HG02885 (cell line): ENCODE measurements around the gene PACS2.

Experiments
- ATAC-seq: cut with Tn5 transposase; IDR thresholded peaks from one replicate; pipeline ENCODE4 v1.9.1; 2021; ENCODE audit warnings: mild to moderate bottlenecking; ENCODE audit not compliant: unreplicated experiment, poor library complexity

PACS2 gene

DNA sequence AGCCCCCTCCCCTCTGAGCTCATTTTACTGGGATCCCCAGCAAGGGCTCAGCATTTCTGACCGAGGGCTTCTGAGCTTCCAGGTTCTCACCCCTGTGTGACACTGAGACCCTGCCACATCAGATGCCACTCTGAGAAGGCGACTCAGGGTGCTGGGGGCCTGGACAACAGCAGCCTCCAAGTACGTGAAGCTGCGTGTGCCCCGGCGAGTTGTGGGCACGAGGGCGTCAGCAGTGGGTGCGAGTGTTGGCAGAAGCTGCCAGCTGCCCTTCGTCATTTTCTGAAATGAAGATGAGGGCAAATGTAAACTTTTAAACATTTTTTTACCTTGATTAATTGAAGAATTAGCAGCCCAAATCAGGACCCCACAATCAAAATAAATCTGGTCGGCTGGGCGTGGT, 51.1 kb downstream of the PACS2 start:
- ATAC-seq, result no peak

GRCh38 chr14:105366386-105367074, 52.0 kb downstream of the PACS2 start:
- ATAC-seq, result no peak

- no peak for ATAC-seq
Measured at GRCh38 chr14:105367116-105368031, 52.8 kb downstream of the PACS2 start.

DNA sequence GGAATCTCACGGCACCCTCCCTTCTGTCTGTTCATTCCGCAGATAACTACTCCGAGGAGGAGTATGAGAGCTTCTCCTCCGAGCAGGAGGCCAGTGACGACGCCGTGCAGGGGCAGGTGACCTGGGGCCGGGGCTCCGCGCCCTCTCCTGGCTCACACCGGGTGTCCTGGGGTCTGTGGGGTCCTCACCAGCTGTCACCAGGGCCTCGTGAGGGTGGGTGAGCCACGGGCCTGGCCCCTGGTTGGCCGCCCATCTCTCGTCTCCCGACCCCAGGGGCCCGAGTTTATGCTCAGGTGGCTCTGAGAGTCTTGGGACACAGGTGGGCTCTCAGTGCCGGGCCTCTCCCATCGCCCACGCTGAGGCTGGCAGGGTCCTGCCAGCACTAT, 53.5 kb downstream of the PACS2 start:
- ATAC-seq, result no peak

DNA sequence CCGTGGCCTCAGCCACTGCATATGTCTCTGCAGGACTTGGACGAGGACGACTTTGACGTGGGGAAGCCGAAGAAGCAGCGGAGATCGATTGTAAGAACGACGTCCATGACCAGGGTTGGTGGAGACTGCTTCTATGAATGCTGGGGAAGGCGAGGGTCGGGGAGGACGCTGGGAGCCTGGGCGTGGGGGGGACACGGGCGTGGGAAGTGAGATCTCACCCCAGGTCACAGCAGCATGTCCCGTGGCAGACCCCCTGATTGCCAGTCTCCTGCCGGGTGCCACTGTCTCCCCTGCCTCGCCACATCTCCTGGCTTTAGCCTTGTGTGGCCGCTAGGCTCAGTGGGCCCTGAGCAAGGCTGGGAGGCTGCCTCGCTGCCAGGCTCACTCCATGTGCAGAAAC, 53.9 kb downstream of the PACS2 start:
- no peak for ATAC-seq

DNA sequence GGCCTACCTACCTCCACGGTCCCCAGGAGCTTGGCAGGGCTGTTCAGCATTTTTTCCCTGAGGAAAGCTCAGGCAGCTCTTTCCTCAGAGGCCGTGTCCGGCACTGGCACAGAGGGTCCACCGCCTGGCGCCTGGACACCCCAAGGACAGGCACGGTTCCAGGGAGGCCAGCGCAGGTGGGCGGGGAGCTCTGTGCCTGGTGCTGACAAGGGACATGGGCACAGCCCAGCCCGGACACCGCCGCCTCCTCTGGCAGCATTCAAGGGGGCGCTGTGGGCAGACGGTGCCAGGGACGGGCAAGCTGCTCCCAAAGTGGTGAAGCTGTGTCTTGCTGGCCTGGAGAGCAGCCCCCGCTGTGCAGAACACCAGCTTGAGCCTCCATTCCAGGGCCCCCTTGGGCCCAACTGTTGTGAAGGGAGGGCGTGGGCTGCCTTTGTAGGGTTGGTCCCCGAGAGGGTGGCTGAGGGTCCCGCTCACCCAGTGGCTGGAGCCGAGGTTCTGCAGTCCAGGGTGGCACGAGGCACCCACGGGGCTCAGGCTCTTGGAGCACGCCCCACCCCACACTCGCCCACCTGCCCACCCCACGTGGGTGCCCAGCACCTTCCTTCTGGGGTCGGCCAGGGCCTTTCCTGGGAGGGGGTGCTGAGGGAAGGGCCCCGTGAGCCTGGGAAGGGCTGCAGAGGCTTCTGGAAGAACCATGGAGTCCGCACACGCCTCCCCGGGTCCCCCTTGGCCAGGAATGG, 54.5 kb downstream of the PACS2 start:
- no peak for ATAC-seq

GRCh38 chr14:105369653-105370040, 55.1 kb downstream of the PACS2 start:
- no peak for ATAC-seq

DNA sequence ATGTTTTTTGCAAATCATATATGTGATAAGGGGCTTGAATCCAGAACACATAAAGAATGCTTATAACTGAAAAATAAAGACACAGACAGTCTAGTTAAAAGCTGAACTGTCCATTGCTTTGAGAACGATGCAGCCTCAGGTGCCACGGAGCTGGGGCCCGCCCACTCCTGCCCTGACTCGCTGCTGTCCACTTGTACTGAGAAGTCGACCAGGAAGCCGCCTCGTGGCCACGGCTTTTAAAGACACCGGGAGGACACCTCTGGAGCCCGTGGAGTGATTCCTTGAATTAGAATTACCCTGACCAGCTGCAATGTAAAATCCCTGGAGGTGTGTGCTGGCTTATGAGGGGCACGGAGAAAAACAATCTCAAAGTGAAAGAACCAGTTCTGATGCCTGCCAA, 59.8 kb downstream of the PACS2 start:
- no peak for ATAC-seq

GRCh38 chr14:105375635-105376057, 61.1 kb downstream of the PACS2 start:
- no peak for ATAC-seq

GRCh38 chr14:105376521-105377440, 62.2 kb downstream of the PACS2 start:
- ATAC-seq, result no peak

- ATAC-seq, result no peak
Measured at GRCh38 chr14:105377555-105378182, 63.1 kb downstream of the PACS2 start.

GRCh38 chr14:105378199-105378598, 63.7 kb downstream of the PACS2 start:
- ATAC-seq, result no peak

- no peak for ATAC-seq
Measured at GRCh38 chr14:105378873-105379685, 64.5 kb downstream of the PACS2 start.

GRCh38 chr14:105379946-105380345, 65.4 kb downstream of the PACS2 start:
- no peak for ATAC-seq

DNA sequence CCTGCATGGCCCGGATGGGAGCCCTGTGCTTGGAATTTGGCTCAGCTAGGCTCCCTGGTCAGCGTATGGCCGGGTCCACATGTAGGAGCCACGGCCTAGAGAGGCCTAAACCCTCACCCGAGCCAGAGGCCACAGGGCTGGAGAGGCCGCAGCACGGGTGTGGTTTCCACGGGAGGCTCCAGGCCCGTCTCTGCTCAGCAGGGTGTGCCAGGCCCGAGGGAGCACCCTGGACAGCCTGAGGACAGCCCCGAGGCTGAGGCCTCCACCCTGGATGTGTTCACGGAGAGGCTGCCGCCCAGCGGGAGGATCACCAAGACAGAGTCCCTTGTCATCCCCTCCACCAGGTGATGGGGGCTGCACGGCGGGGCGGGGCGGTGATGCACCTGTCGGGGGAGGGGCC, 66.2 kb downstream of the PACS2 start:
- no peak for ATAC-seq

DNA sequence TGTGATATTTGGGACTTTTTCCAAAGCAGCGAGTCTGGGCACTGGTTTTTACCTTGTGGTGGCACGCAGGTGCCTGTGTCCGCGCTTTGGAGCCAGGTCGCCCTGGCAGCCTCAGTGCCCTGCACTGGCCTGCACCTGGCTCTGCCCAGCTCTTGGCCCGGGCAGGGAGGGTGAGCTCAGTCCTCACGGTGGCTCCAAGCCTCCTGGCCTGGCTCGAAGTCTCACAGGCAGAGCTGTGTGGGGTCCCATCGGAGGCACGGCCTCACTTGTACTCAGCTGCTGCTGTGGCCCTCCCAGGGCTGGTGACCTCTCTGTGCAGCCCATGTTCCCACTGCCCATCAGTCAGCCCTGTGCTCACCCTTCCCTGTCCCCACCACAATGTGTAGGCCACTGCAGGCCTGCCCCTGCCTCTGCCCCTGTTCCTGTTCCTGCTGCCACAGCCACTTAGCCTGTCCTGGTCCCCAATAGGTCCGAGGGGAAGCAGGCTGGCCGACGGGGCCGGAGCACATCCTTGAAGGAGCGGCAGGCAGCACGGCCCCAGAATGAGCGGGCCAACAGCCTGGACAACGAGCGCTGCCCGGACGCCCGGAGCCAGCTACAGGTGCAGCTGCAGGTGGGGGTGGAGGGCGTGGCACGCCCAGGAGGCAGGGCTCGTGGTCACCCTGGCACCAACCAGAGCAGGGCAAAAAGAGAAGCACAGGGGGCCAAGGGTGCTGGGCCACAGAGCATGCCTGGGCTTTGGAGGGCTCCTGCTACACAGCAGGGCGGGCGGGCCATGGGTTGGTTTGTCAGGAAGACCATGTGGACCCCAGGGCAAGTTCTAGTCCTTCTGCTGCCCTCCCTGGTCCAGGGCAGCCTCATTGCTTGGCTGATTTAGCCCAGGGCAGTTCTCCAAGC, 67.1 kb downstream of the PACS2 start:
- no peak for ATAC-seq

GRCh38 chr14:105382343-105383082, 68.0 kb downstream of the PACS2 start:
- ATAC-seq, result no peak
